Vagina (tissue), 2 donors: ENCODE measurements around the gene PI16. TPM values are rescaled to one million over a fixed set of nuclear protein-coding genes. Genes with fewer than 3 reads are reported as not detected.

ENCODE experiments used
- DNase-seq, 2 donors: peaks; one replicate each; pipeline ENCODE4 v3.0.0-alpha.2; 2017; ENCODE audit errors: extremely low spot score in 2 of 2
- H3K27ac ChIP-seq: fragments of 200-600 bp; sonication (generic); one replicate; pipeline ENCODE4 v1.5.1; 2019
- H3K27me3 ChIP-seq: fragments of 200-600 bp; sonication (generic); one replicate; pipeline ENCODE4 v1.5.1; 2019
- H3K36me3 ChIP-seq, 2 donors: fragments of 200-600 bp; sonication (generic); one replicate each; pipeline ENCODE4 v1.5.1; 2017 to 2019
- H3K4me1 ChIP-seq: fragments of 200-600 bp; sonication (generic); one replicate; pipeline ENCODE4 v1.5.1; 2019
- H3K4me3 ChIP-seq, 2 donors: fragments of 200-600 bp; sonication (generic); 1 replicate in 1 of 2; 2 replicates in 1 of 2; pipeline ENCODE4 v1.5.1; 2016 to 2019
- H3K9me3 ChIP-seq: fragments of 200-600 bp; sonication (generic); one replicate; pipeline ENCODE4 v1.5.1; 2019
- CTCF ChIP-seq, 3 experiments: fragments of 450-650 bp in 2 of 3; fragments of 200-600 bp in 1 of 3; sonication (generic) in 1 of 3; IDR thresholded peaks; one replicate each; pipeline ENCODE4 v1.5.1; 2017 to 2019; ENCODE audit warnings: antibody characterized with exemption in 3 of 3, mild to moderate bottlenecking in 2 of 3, moderate library complexity in 2 of 3
- POLR2A ChIP-seq, 2 donors: fragments of 450-650 bp; IDR thresholded peaks; one replicate each; pipeline ENCODE4 v1.6.1; 2017; ENCODE audit warnings: antibody characterized with exemption in 2 of 2, mild to moderate bottlenecking in 2 of 2, moderate library complexity in 2 of 2
- POLR2AphosphoS5 ChIP-seq, 2 donors: sonication (generic); formaldehyde crosslinking; IDR thresholded peaks; one replicate each; pipeline ENCODE4 v1.9.0; 2017; ENCODE audit warnings: antibody characterized with exemption in 2 of 2, mild to moderate bottlenecking in 2 of 2, low read depth in 1 of 2; ENCODE audit not compliant: insufficient read depth in 1 of 2
- intact Hi-C: fragments of 100-400 bp; cut with DNase I; formaldehyde crosslinking; loops from one replicate; pipeline ENCODE4 v1.15.1; 2023
- total RNA-seq: library from RNA; depleted of rRNA; stranded (reverse); fragments of >200 nt; gene quantifications from one replicate; pipeline ENCODE4 v1.2.3, GENCODE V29; 2016

Gene PI16
- total RNA-seq, 1 donor from 2014 or later: 88.6 TPM

GRCh38 chr6:36975231-36976006 is 20.9 kb downstream of the PI16 start:
- H3K27me3 ChIP-seq: no peaks in the 10 kb centered on the region
- no peak for TF ChIP-seq POLR2A (IDR thresholded peaks at IDR 0.05)
- TF ChIP-seq CTCF (IDR thresholded peaks at IDR 0.05): no peak
- TF ChIP-seq POLR2AphosphoS5 (IDR thresholded peaks at IDR 0.05; ENCODE audit: insufficient read depth in 1 of 2, low read depth in 1 of 2): no peak
- H3K36me3 ChIP-seq: peaks cover 0 to 79% of the 10 kb centered on the region in 2 donors
- H3K27ac ChIP-seq: peak overlapping the region; percentile 86
- no peaks in the 10 kb centered on the region for H3K9me3 ChIP-seq
- peaks cover 59% of the 10 kb centered on the region for H3K4me1 ChIP-seq
- intact Hi-C loops: no loop called here
- no peak for DNase-seq
- no peak overlapping the region for H3K4me3 ChIP-seq

GRCh38 chr6:36976007-36976264 is 21.4 kb downstream of the PI16 start:
- no peak overlapping the region for H3K4me3 ChIP-seq
- H3K27me3 ChIP-seq: no peaks in the 10 kb centered on the region
- peaks cover 0 to 74% of the 10 kb centered on the region in 2 donors for H3K36me3 ChIP-seq
- H3K27ac ChIP-seq: peak overlapping the region; percentile 86
- DNase-seq: no peak
- intact Hi-C loops: no loop called here
- H3K9me3 ChIP-seq: no peaks in the 10 kb centered on the region
- TF ChIP-seq POLR2A (IDR thresholded peaks at IDR 0.05) (no peak), POLR2AphosphoS5 (IDR thresholded peaks at IDR 0.05; ENCODE audit: insufficient read depth in 1 of 2, low read depth in 1 of 2) (no peak), CTCF (IDR thresholded peaks at IDR 0.05) (no peak)
- peaks cover 61% of the 10 kb centered on the region for H3K4me1 ChIP-seq

- peak overlapping the region; percentile 86 for H3K27ac ChIP-seq
- TF ChIP-seq CTCF (IDR thresholded peaks at IDR 0.05) (no peak), POLR2A (IDR thresholded peaks at IDR 0.05) (no peak), POLR2AphosphoS5 (IDR thresholded peaks at IDR 0.05; ENCODE audit: insufficient read depth in 1 of 2, low read depth in 1 of 2) (no peak)
- no peaks in the 10 kb centered on the region for H3K27me3 ChIP-seq
- peaks cover 0 to 68% of the 10 kb centered on the region in 2 donors for H3K36me3 ChIP-seq
- no peak overlapping the region for H3K4me3 ChIP-seq
- no peak for DNase-seq
- peaks cover 61% of the 10 kb centered on the region for H3K4me1 ChIP-seq
- intact Hi-C loops: no loop called here
- no peaks in the 10 kb centered on the region for H3K9me3 ChIP-seq
Measured at GRCh38 chr6:36976509-36976908, 22.0 kb downstream of the PI16 start.

- intact Hi-C loops: no loop called here
- DNase-seq: no peak
- TF ChIP-seq CTCF (IDR thresholded peaks at IDR 0.05): no peak
- Histone ChIP-seq H3K4me1 (peaks cover 61% of the 10 kb centered on the region), H3K27me3 (no peaks in the 10 kb centered on the region), H3K9me3 (no peaks in the 10 kb centered on the region), H3K4me3 (no peak overlapping the region), H3K27ac (peak overlapping the region; percentile 86), H3K36me3 (peaks cover 0 to 64% of the 10 kb centered on the region in 2 donors)
Measured at GRCh38 chr6:36976931-36977330, 22.4 kb downstream of the PI16 start.

- peak overlapping the region; percentile 86 for H3K27ac ChIP-seq
- intact Hi-C loops: no loop called here
- DNase-seq: no peak
- H3K4me3 ChIP-seq: no peak overlapping the region
- H3K4me1 ChIP-seq: peaks cover 61% of the 10 kb centered on the region
- peaks cover 0 to 59% of the 10 kb centered on the region in 2 donors for H3K36me3 ChIP-seq
- no peaks in the 10 kb centered on the region for H3K9me3 ChIP-seq
- H3K27me3 ChIP-seq: no peaks in the 10 kb centered on the region
- TF ChIP-seq POLR2AphosphoS5 (IDR thresholded peaks at IDR 0.05; ENCODE audit: insufficient read depth in 1 of 2, low read depth in 1 of 2) (no peak), CTCF (IDR thresholded peaks at IDR 0.05) (no peak), POLR2A (IDR thresholded peaks at IDR 0.05) (no peak)
Measured at GRCh38 chr6:36977470-36977941, 23.0 kb downstream of the PI16 start.
